LNCaP clone FGC (cell line): ENCODE measurements around the gene SLC25A47.
"Not testable (repeated sequence)": the region's sequence is repeated elsewhere in the genome, so short reads cannot be mapped to it uniquely, and the experiment has no call there.

ENCODE experiments used
- DNase-seq: peaks from one replicate; pipeline ENCODE4 v3.0.0-alpha.2; 2011; ENCODE audit warnings: low read depth
- H3K4me3 ChIP-seq: 2 replicates; pipeline ENCODE4 v1.5.1; 2011; ENCODE audit warnings: mild to moderate bottlenecking, low read depth, low read length, control low read depth
- TF ChIP-seq, protein P1 (sequence below): IDR thresholded peaks from 2 replicates; pipeline ENCODE4 v1.5.1; 2012; ENCODE audit warnings: mild to moderate bottlenecking; ENCODE audit not compliant: control insufficient read depth, insufficient read depth; ENCODE audit errors: extremely low read depth

Gene SLC25A47

DNA sequence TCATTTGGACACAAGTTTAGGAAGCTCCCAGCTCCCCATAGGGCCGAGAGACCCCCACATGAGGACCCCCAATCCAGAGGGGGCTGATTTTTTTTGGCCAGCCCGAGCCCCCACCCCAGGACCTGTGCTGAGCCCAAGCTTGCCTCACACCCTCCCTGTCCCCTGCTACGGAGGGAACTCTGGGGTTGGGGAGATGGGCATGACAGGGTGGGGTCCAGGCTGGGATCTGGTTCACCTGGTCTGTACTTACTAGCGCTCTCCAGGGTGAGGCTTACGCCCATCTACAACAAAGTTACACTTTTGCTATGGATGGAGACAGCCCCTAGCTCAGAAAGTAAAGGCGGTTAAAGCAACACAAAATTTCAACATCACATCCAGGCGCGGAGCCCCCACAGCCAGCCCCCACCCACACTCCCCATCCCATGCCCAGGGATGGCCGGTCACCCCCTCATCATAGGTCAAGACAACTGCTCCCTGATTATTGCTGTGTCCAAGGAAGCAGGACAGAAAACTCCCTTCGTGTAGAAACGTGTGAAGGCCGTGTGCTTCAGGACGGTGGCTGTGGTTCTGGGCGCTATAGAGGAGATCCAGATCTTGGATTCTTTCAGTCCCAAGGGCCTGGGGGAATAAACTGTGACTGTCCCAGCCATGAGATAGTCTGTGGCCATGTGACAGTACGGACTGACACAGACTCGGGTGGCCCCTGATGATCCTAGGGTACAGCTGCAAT, 27.6 kb upstream of the SLC25A47 start:
- no peak overlapping the region for H3K4me3 ChIP-seq
- no peak for DNase-seq
- TF ChIP-seq, protein P1, sequence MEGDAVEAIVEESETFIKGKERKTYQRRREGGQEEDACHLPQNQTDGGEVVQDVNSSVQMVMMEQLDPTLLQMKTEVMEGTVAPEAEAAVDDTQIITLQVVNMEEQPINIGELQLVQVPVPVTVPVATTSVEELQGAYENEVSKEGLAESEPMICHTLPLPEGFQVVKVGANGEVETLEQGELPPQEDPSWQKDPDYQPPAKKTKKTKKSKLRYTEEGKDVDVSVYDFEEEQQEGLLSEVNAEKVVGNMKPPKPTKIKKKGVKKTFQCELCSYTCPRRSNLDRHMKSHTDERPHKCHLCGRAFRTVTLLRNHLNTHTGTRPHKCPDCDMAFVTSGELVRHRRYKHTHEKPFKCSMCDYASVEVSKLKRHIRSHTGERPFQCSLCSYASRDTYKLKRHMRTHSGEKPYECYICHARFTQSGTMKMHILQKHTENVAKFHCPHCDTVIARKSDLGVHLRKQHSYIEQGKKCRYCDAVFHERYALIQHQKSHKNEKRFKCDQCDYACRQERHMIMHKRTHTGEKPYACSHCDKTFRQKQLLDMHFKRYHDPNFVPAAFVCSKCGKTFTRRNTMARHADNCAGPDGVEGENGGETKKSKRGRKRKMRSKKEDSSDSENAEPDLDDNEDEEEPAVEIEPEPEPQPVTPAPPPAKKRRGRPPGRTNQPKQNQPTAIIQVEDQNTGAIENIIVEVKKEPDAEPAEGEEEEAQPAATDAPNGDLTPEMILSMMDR: no peak

DNA sequence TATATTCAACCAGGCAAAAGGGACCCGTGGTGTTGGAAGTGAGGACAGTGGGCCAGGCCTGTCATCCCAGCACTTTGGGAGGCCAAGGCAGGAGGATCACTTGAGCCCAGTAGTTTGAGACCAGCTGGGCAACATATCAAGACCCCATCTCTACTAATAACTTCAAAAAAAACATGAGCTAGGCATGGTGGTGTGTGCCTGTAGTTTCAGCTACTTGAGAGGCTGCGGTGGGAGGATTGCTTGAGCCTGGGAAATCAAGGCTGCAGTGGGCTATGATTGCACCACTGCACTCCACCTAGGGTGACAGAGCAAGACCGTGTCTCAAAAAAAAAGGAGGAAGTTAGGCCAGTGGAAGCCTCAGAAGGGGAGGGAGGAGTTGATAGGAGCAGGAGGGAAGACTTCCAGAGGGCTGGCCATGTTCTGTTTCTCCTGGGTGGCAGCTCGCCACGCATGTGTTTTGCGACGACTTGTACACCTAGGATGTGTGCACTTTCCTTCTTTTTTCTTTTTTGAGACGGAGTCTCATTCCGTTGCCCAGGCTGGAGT, 27.0 kb upstream of the SLC25A47 start:
- TF ChIP-seq, protein P1: no peak
- DNase-seq: no peak

DNA sequence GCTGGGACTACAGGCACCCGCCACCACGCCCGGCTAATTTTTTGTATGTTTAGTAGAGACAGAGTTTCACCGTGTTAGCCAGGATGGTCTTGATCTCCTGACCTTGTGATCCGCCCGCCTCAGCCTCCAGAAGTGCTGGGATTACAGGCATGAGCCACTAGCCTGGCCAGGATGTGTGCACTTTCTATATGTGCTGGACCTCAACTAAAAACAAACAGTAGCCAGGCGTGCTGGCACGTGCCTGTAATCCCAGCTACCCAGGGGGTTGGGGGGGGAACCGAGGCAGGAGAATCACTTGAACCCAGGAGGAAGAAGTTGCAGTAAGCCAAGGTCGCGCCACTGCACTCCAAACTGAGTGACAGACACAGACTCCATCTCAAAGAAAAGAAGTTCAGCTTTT, 26.4 kb upstream of the SLC25A47 start:
- H3K4me3 ChIP-seq, DNase-seq: not testable (repeated sequence)

More for the DNA sequence above, 27.0 kb upstream of the SLC25A47 start:
- no peak overlapping the region for H3K4me3 ChIP-seq

DNA sequence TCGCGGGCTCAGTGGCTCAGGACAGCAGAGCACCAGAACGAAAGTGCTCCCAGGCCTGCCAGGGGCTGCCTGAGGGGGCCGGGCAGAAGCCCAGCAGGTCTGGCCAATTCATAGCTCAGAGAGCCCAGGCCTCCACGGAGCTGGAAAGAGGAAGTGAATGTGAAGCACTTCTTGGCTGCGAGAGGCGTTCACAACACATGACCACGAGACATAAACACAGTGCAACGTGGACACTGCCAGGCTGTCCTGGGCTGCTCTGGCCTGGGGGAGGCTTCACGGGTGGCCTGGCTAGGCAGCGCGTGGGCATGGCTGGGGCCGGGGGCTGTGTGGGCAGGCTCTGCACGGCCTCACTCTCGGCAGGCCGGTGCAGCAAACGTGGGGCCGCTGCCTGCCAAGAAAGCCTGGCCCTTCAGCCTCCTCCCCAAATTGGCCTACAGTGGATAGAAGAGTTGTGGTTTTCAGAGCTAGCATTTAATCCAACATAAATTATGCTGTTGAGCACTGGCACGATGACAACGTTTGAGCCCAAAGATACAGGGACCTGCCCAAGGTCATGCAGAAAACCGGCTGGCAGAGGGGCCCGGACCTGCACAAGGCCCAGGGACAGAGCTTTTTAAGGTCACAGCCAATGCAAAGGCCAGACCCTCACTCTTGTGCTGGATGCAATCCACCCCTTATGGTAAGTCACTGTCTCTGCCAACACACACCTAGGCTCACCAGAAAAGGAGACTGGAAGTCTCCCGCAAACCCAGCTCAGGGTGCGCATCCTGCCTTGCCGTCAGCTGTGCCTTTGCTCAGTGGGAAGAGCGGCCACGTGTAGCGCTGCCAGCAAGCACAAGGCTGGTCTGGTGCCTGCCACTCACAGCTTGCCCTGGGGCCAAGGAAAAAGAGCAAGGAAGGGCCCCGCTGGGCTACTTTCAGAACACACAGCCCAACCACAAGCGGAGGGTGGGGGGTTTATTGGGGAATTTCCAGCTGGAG, 25.5 kb upstream of the SLC25A47 start:
- DNase-seq: no peak
- no peak overlapping the region for H3K4me3 ChIP-seq
- TF ChIP-seq, protein P1: no peak

DNA sequence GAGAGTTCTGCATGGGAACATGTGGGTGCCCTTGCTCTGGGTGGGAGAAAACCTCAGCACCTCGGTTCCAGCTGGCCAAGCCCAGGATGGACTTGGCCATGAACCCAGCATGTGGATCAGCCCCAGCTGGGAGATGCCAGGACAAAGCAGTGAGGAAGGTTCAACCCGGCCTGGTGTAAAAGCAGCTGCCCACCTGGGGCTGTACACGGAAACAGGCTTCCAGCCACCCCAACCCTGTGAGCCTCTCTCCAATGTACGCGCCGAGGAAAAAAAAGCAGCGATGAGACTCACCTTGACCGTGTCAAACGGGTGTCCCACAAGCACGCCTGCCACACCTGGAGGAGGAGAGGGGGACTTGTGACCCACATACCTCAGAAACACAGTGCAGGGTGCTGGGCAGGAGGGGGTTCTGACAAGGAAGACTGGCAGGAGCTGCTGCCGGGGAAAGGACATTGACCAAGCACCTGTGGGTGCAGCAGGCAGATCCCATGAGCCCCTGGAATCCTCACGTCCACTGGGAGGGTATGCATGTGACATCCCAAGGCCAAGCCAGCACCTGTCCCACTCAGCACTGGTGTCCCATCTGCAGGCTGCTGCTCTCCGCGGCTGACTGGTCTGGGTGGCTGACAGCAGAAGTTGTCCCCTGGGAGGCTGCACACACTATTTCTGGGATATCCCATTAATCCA, 24.4 kb upstream of the SLC25A47 start:
- no peak overlapping the region for H3K4me3 ChIP-seq
- no peak for DNase-seq
- TF ChIP-seq, protein P1: no peak

DNA sequence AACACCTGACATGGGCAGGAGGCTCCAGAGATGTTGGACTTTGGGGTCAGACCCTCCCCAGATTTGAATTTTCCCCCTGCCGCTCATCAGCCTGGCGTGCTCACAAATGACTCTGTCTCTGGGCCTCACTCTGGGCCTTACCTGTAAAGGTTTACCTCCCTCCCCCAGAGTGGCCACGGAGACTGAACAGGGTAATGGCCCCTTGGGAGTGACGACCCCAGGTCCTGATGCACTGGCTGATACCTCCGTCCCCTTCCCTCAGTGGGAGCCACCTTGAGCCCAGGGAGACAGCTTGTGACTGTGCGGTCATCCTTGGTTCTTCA, 23.9 kb upstream of the SLC25A47 start:
- TF ChIP-seq, protein P1: no peak
- DNase-seq: no peak
- H3K4me3 ChIP-seq: no peak overlapping the region

DNA sequence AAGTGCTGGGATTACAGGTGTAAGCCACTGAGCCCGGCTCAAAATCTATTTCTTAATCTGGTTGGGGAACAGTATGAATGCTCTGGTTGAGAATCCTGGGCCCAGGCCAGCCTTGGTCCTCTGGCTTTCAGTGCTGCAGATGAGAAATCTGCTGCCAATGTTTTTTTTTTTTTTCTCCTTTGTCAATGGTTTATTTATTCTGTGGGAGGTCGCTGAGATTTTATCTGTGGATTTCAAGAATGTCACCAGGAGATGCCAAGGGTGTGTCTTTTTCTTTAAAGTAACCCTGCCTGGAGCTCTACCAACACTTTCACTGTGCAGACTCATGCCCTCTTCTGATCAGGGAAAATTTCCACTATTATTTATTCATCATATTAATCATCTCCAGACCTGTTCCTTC, 20.5 kb upstream of the SLC25A47 start:
- TF ChIP-seq, protein P1: no peak
- DNase-seq: peak; percentile 98
- H3K4me3 ChIP-seq: no peak overlapping the region
